ENCODE data around the gene CTNND1. TPM values are rescaled to one million over a fixed set of nuclear protein-coding genes. Genes with fewer than 3 reads are reported as not detected.

CTNND1 gene
- total RNA-seq, 4 donors from 2014 or later = 87.6 to 123 (median 93.8) TPM

GRCh38 chr11:57787920-57788702 lies 26.5 kb downstream of the CTNND1 start:
- TF ChIP-seq POLR2A (IDR thresholded peaks at IDR 0.05) (no peak), POLR2AphosphoS5 (IDR thresholded peaks at IDR 0.05) (no peak), EP300 (IDR thresholded peaks at IDR 0.05) (no peak), CTCF (IDR thresholded peaks at IDR 0.05) (no peak)
- peak overlapping the region in 3 of 4 donors; percentile 33 to 60 (median 46) for H3K27ac ChIP-seq
- no peaks in the 10 kb centered on the region for H3K9me3 ChIP-seq
- H3K4me3 ChIP-seq = no peak overlapping the region
- H3K4me1 ChIP-seq = peaks cover 13 to 98% (median 27%) of the 10 kb centered on the region in 3 donors
- no peak for ATAC-seq
- H3K36me3 ChIP-seq = peaks cover 0 to 9% of the 10 kb centered on the region in 2 donors
- no peaks in the 10 kb centered on the region for H3K27me3 ChIP-seq
- 55 to 78% methylated on average over 5 of the region's 6 CpGs for WGBS, 2 donors (ENCODE audit: low coverage in 1 of 2)

GRCh38 chr11:57788703-57789088 lies 27.1 kb downstream of the CTNND1 start:
- Histone ChIP-seq H3K36me3 (peaks cover 0 to 9% of the 10 kb centered on the region in 2 donors), H3K4me3 (no peak overlapping the region), H3K27me3 (no peaks in the 10 kb centered on the region), H3K4me1 (peaks cover 13 to 98% (median 33%) of the 10 kb centered on the region in 3 donors), H3K9me3 (no peaks in the 10 kb centered on the region), H3K27ac (peak overlapping the region in 2 of 4 donors; percentile 23 to 60)
- ATAC-seq = no peak
- TF ChIP-seq CTCF (IDR thresholded peaks at IDR 0.05) = no peak
- TF ChIP-seq POLR2A (IDR thresholded peaks at IDR 0.05) = no peak
- no peak for TF ChIP-seq EP300 (IDR thresholded peaks at IDR 0.05)
- no peak for TF ChIP-seq POLR2AphosphoS5 (IDR thresholded peaks at IDR 0.05)

GRCh38 chr11:57791321-57792059 lies 29.9 kb downstream of the CTNND1 start:
- no peaks in the 10 kb centered on the region for H3K9me3 ChIP-seq
- peaks cover 4 to 31% of the 10 kb centered on the region in 2 donors for H3K36me3 ChIP-seq
- peaks cover 11 to 92% (median 33%) of the 10 kb centered on the region in 3 donors for H3K4me1 ChIP-seq
- WGBS, 2 donors (ENCODE audit: low coverage in 1 of 2) = 75 to 87% methylated on average over 5 of the region's 22 CpGs
- ATAC-seq = no peak
- H3K27ac ChIP-seq = peak overlapping the region in 2 of 4 donors; percentile 44 to 60
- H3K4me3 ChIP-seq = no peak overlapping the region
- TF ChIP-seq CTCF (IDR thresholded peaks at IDR 0.05) (no peak), EP300 (IDR thresholded peaks at IDR 0.05) (no peak), POLR2AphosphoS5 (IDR thresholded peaks at IDR 0.05) (no peak), POLR2A (IDR thresholded peaks at IDR 0.05) (no peak)
- H3K27me3 ChIP-seq = no peaks in the 10 kb centered on the region

- H3K27ac ChIP-seq = peak overlapping the region; percentile 6 to 60 (median 50)
- H3K36me3 ChIP-seq = peaks cover 4 to 37% of the 10 kb centered on the region in 2 donors
- no peak overlapping the region for H3K4me3 ChIP-seq
- H3K27me3 ChIP-seq = no peaks in the 10 kb centered on the region
- H3K4me1 ChIP-seq = peaks cover 6 to 86% (median 27%) of the 10 kb centered on the region in 3 donors
- no peaks in the 10 kb centered on the region for H3K9me3 ChIP-seq
- ATAC-seq = peak; percentile 58
- WGBS, 2 donors (ENCODE audit: low coverage in 1 of 2) = 81 to 94% methylated on average over 4 to 7 of the region's 7 CpGs
- TF ChIP-seq POLR2AphosphoS5 (IDR thresholded peaks at IDR 0.05) (no peak), POLR2A (IDR thresholded peaks at IDR 0.05) (no peak), EP300 (IDR thresholded peaks at IDR 0.05) (no peak), CTCF (IDR thresholded peaks at IDR 0.05) (no peak)
These were observed 30.5 kb downstream of the CTNND1 start for GRCh38 chr11:57792060-57792541.

All from gastroesophageal sphincter (tissue), 4 donors.